ENCODE data around the gene FAM9A.
A peak's percentile ranks its signal among the peaks of the same experiment; 100 is the strongest.
"Not testable (repeated sequence)": the region's sequence is repeated elsewhere in the genome, so short reads cannot be mapped to it uniquely, and the experiment has no call there.

FAM9A gene

GRCh38 chrX:8800351-8800750 is 832 bp downstream of the FAM9A start:
- not testable (repeated sequence) for DNase-seq

- not testable (repeated sequence) for DNase-seq
These were observed 1.9 kb downstream of the FAM9A start for GRCh38 chrX:8799281-8799680.

- DNase-seq = not testable (repeated sequence)
These were observed 2.5 kb downstream of the FAM9A start for GRCh38 chrX:8798702-8799101.

- DNase-seq = not testable (repeated sequence)
These were observed 14.1 kb downstream of the FAM9A start for GRCh38 chrX:8787119-8787518.

- no peak for DNase-seq
These were observed 17.0 kb downstream of the FAM9A start for GRCh38 chrX:8784162-8784561.

- DNase-seq = no peak
These were observed 17.5 kb downstream of the FAM9A start for GRCh38 chrX:8783714-8784098.

- DNase-seq = no peak
These were observed 18.0 kb downstream of the FAM9A start for GRCh38 chrX:8783097-8783713.

GRCh38 chrX:8782595-8782994 is 18.6 kb downstream of the FAM9A start:
- no peak for DNase-seq

GRCh38 chrX:8781921-8782320 is 19.3 kb downstream of the FAM9A start:
- not testable (repeated sequence) for DNase-seq

GRCh38 chrX:8773117-8773516 is 28.1 kb downstream of the FAM9A start:
- DNase-seq = no peak

GRCh38 chrX:8760021-8760420 is 41.2 kb downstream of the FAM9A start:
- DNase-seq = no peak

GRCh38 chrX:8758706-8759105 is 42.5 kb downstream of the FAM9A start:
- not testable (repeated sequence) for DNase-seq

GRCh38 chrX:8757609-8758389 is 43.4 kb downstream of the FAM9A start:
- not testable (repeated sequence) for DNase-seq

- DNase-seq = no peak
These were observed 45.4 kb downstream of the FAM9A start for GRCh38 chrX:8755813-8756212.

- DNase-seq = no peak
These were observed 46.1 kb downstream of the FAM9A start for GRCh38 chrX:8755116-8755515.

- DNase-seq = no peak
These were observed 51.5 kb downstream of the FAM9A start for GRCh38 chrX:8749697-8750096.

- DNase-seq = peak; percentile 49
These were observed 52.3 kb downstream of the FAM9A start for GRCh38 chrX:8748855-8749254.

GRCh38 chrX:8743126-8743732 is 58.0 kb downstream of the FAM9A start:
- no peak for DNase-seq

- DNase-seq = no peak
These were observed 59.2 kb downstream of the FAM9A start for GRCh38 chrX:8741981-8742380.

Data from DMS 273 treated with DMSO at 0.1 percent for 48 hours (cell line).